ENCODE measurements around the gene PATL1. TPM values are rescaled to one million over a fixed set of nuclear protein-coding genes. Genes with fewer than 3 reads are reported as not detected.
A peak's percentile ranks its signal among the peaks of the same experiment; 100 is the strongest.

The PATL1 gene
- total and polyA plus RNA-seq, 8 donors: 4.5 to 12.9 (median 7.2) TPM

- peaks cover 32 to 49% (median 43%) of the 10 kb centered on the region in 3 donors for H3K4me1 ChIP-seq
- H3K4me3 ChIP-seq: peak overlapping the region in 1 of 4 donors; percentile 22
- no peaks in the 10 kb centered on the region for H3K9me3 ChIP-seq
- H3K27ac ChIP-seq: peak overlapping the region; percentile 13 to 80 (median 48)
- FAIRE-seq (no peak), ATAC-seq (peak; percentile 23 to 38 (median 28)), DNase-seq (peak in 4 of 6 donors; percentile 40 to 79 (median 75))
- WGBS, 2 donors: 12% methylated on average over 6 of the region's 6 CpGs
- no peaks in the 10 kb centered on the region for H3K27me3 ChIP-seq
- peaks cover 0 to 34% (median 26%) of the 10 kb centered on the region in 3 donors for H3K36me3 ChIP-seq
- intact Hi-C loops (cut with DNase I): no loop called here
- no peak for TF ChIP-seq CTCF (IDR thresholded peaks at IDR 0.05)
Observed at GRCh38 chr11:59611570-59612565, 57.0 kb downstream of the PATL1 start.

- Histone ChIP-seq H3K36me3 (peaks cover 0 to 47% (median 40%) of the 10 kb centered on the region in 3 donors), H3K9me3 (no peaks in the 10 kb centered on the region), H3K4me1 (peaks cover 32 to 46% (median 40%) of the 10 kb centered on the region in 3 donors), H3K4me3 (no peak overlapping the region), H3K27me3 (no peaks in the 10 kb centered on the region), H3K27ac (peak overlapping the region in 2 of 4 donors; percentile 72 to 80)
- no peak for DNase-seq
- TF ChIP-seq CTCF (IDR thresholded peaks at IDR 0.05): no peak
- no peak for FAIRE-seq
- 62 to 65% methylated on average over 7 of the region's 7 CpGs for WGBS, 2 donors
- ATAC-seq: no peak
- intact Hi-C loops (cut with DNase I): no loop called here
Observed at GRCh38 chr11:59610289-59610688, 58.5 kb downstream of the PATL1 start.

- peaks cover 0 to 53% (median 48%) of the 10 kb centered on the region in 3 donors for H3K36me3 ChIP-seq
- H3K27me3 ChIP-seq: no peaks in the 10 kb centered on the region
- WGBS, 2 donors: 66 to 72% methylated on average over 6 of the region's 6 CpGs
- TF ChIP-seq CTCF (IDR thresholded peaks at IDR 0.05): no peak
- FAIRE-seq (no peak), DNase-seq (no peak), ATAC-seq (no peak)
- no peak overlapping the region for H3K27ac ChIP-seq
- H3K9me3 ChIP-seq: no peaks in the 10 kb centered on the region
- no peak overlapping the region for H3K4me3 ChIP-seq
- intact Hi-C loops (cut with DNase I): no loop called here
- H3K4me1 ChIP-seq: peaks cover 20 to 40% (median 31%) of the 10 kb centered on the region in 3 donors
Observed at GRCh38 chr11:59607703-59608454, 61.0 kb downstream of the PATL1 start.

GRCh38 chr11:59602432-59602831 is 66.4 kb downstream of the PATL1 start:
- DNase-seq (no peak), FAIRE-seq (no peak), ATAC-seq (peak in 3 of 4 donors; percentile 39 to 57 (median 41))
- no peaks in the 10 kb centered on the region for H3K27me3 ChIP-seq
- H3K9me3 ChIP-seq: no peaks in the 10 kb centered on the region
- H3K4me3 ChIP-seq: no peak overlapping the region
- peaks cover 23 to 66% (median 56%) of the 10 kb centered on the region in 3 donors for H3K36me3 ChIP-seq
- 53 to 54% methylated on average over 6 of the region's 6 CpGs for WGBS, 2 donors
- H3K27ac ChIP-seq: peak overlapping the region; percentile 43 to 90 (median 68)
- TF ChIP-seq CTCF (IDR thresholded peaks at IDR 0.05): no peak
- peaks cover 16 to 36% (median 23%) of the 10 kb centered on the region in 3 donors for H3K4me1 ChIP-seq
- intact Hi-C loops (cut with DNase I): no loop called here

Measured in pancreas (tissue), 10 donors.